ENCODE data around the gene PPIE.

DNA sequence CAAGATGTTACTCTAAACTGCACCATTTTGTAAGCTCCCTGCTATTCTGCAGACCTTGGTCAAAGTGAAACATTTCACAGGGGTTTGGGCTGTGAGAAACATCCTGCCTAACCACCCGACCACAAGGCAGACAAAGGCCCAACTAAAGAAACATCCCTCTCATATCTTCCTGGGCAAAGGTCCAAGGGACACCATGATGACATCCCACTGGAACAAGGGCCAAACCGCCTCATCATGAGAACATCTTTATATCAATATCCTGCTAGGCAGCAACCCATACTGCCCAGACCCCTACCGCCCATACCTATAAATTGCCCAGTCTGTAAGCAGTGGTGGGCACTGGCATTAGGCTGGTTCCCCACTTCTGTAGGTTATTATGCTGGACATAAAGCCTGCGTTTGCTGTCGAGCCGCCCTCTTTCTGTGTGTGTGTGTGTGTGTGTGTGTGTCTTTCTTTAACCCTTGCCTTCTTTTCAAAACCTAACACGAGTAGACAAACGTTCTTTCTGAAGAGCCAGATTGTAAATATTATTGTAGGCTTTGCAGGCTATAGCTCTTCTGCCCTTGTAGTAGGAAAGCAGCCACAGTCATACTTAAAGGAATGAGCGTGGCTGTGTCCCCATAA, 1.0 kb upstream of the PPIE start:
- TF ChIP-seq, protein P1, sequence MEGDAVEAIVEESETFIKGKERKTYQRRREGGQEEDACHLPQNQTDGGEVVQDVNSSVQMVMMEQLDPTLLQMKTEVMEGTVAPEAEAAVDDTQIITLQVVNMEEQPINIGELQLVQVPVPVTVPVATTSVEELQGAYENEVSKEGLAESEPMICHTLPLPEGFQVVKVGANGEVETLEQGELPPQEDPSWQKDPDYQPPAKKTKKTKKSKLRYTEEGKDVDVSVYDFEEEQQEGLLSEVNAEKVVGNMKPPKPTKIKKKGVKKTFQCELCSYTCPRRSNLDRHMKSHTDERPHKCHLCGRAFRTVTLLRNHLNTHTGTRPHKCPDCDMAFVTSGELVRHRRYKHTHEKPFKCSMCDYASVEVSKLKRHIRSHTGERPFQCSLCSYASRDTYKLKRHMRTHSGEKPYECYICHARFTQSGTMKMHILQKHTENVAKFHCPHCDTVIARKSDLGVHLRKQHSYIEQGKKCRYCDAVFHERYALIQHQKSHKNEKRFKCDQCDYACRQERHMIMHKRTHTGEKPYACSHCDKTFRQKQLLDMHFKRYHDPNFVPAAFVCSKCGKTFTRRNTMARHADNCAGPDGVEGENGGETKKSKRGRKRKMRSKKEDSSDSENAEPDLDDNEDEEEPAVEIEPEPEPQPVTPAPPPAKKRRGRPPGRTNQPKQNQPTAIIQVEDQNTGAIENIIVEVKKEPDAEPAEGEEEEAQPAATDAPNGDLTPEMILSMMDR (IDR thresholded peaks at IDR 0.05), result no peak
- TF ChIP-seq POLR2A (IDR thresholded peaks at IDR 0.05), result no peak
- no peak for TF ChIP-seq POLR2AphosphoS5 (IDR thresholded peaks at IDR 0.05)

Measured in prostate gland (tissue), 2 donors.